A549 (cell line): ENCODE measurements around the gene CDIPT. TPM values are rescaled to one million over a fixed set of nuclear protein-coding genes. Genes with fewer than 3 reads are reported as not detected.
A peak's percentile ranks its signal among the peaks of the same experiment; 100 is the strongest.
"Not testable (repeated sequence)": the region's sequence is repeated elsewhere in the genome, so short reads cannot be mapped to it uniquely, and the experiment has no call there.

Experiments
- ATAC-seq, 2 experiments: fragments of 200-7000 bp in 1 of 2; fragments of >200 bp in 1 of 2; cut with Nextera tagmentation in 1 of 2; cut with Tn5 transposase in 1 of 2; 3 replicates each; pipeline versions ENCODE4 v1.8.0 to v1.9.1; 2018 to 2020; ENCODE audit warnings: mild to moderate bottlenecking in 1 of 2, moderate library complexity in 1 of 2
- CTCF ChIA-PET: fragments of 300-600 bp; sonication (Branson Sonifier 250); formaldehyde crosslinking; extraction: SDS; loops from one replicate; lab custom pipeline; 2021; ENCODE audit warnings: antibody characterized with exemption, inconsistent platforms; lab: Yijun Ruan, JAX
- POLR2A ChIA-PET: fragments of 350-600 bp; formaldehyde crosslinking; extraction: SDS; loops from one replicate; lab custom pipeline; 2021; ENCODE audit warnings: antibody characterized with exemption, inconsistent platforms; lab: Yijun Ruan, JAX
- DNase-seq, 2 experiments: peaks; one replicate each; pipeline versions ENCODE4 v3.0.0 to v3.0.0-alpha.2; 2011 to 2016; ENCODE audit warnings: low read depth in 1 of 2, low spot score in 1 of 2
- FAIRE-seq: peaks from 2 replicates; lab custom pipeline; 2011; peaks lifted over from hg19 to GRCh38; lab: Jason Lieb, UNC
- H3K27ac ChIP-seq, 2 experiments: fragments of >200 bp; sonication (Bioruptor Twin); formaldehyde crosslinking; 3 replicates each; pipeline ENCODE4 v1.5.1; 2016 to 2017
- H3K4me1 ChIP-seq: fragments of >200 bp; sonication (Bioruptor Twin); formaldehyde crosslinking; 3 replicates; pipeline ENCODE4 v1.6.1; 2016
- H3K4me2 ChIP-seq: fragments of >200 bp; sonication (Bioruptor Twin); formaldehyde crosslinking; 3 replicates; pipeline ENCODE4 v1.6.1; 2016
- H3K4me3 ChIP-seq: fragments of >200 bp; sonication (Bioruptor Twin); formaldehyde crosslinking; 3 replicates; pipeline ENCODE4 v1.5.1; 2016
- H3K9me3 ChIP-seq: fragments of >200 bp; sonication (Bioruptor Twin); formaldehyde crosslinking; 3 replicates; pipeline ENCODE4 v1.6.1; 2016
- EHMT2 ChIP-seq: fragments of 200-600 bp; sonication (generic); IDR thresholded peaks from 2 replicates; pipeline ENCODE4 v1.6.1; 2016; ENCODE audit warnings: antibody characterized with exemption, low read depth, mild to moderate bottlenecking, moderate library complexity
- EP300 ChIP-seq, 2 experiments: fragments of >200 bp; sonication (Bioruptor Twin); formaldehyde crosslinking; IDR thresholded peaks; 2 replicates in 1 of 2; 3 replicates in 1 of 2; pipeline ENCODE4 v1.6.1; 2016 to 2017
- FOSL2 ChIP-seq, 2 experiments: fragments of 450-650 bp in 1 of 2; fragments of >200 bp in 1 of 2; sonication (Bioruptor Twin) in 1 of 2; formaldehyde crosslinking; IDR thresholded peaks; 2 replicates each; pipeline versions ENCODE4 v1.5.0 to v1.6.1; 2016 to 2020; ENCODE audit warnings: mild to moderate bottlenecking in 1 of 2, moderate library complexity in 1 of 2
- HMGXB4 ChIP-seq: fragments of 250-450 bp; sonication (Bioruptor Pico); IDR thresholded peaks from 2 replicates; pipeline ENCODE4 v1.5.0; 2021; ENCODE audit warnings: mild to moderate bottlenecking, moderate library complexity, borderline replicate concordance
- HOXB5 ChIP-seq: fragments of 250-450 bp; sonication (Bioruptor Pico); IDR thresholded peaks from 2 replicates; pipeline ENCODE4 v1.5.0; 2020; ENCODE audit warnings: mild to moderate bottlenecking, moderate library complexity
- NFE2L2 ChIP-seq: fragments of 150-350 bp; conservative IDR thresholded peaks from 2 replicates; pipeline ENCODE4 v1.6.1; 2014; ENCODE audit warnings: low read length
- NPAS2 ChIP-seq: fragments of 250-450 bp; sonication (Bioruptor Pico); IDR thresholded peaks from 2 replicates; pipeline ENCODE4 v1.8.0; 2022; ENCODE audit warnings: mild to moderate bottlenecking, moderate library complexity, borderline replicate concordance
- PHF8 ChIP-seq: fragments of 200-600 bp; sonication (generic); IDR thresholded peaks from 2 replicates; pipeline ENCODE4 v1.6.1; 2016; ENCODE audit warnings: low read depth, mild to moderate bottlenecking, antibody characterized with exemption, moderate library complexity, borderline replicate concordance
- POLR2AphosphoS2 ChIP-seq: conservative IDR thresholded peaks from 2 replicates; pipeline ENCODE4 v1.6.1; 2012; ENCODE audit warnings: low read length, improper control_type of control experiment, inconsistent platforms
- RARB ChIP-seq: fragments of 250-450 bp; sonication (Bioruptor Pico); IDR thresholded peaks from 2 replicates; pipeline ENCODE4 v1.8.0; 2021; ENCODE audit warnings: mild to moderate bottlenecking, moderate library complexity
- SMC3 ChIP-seq: fragments of >200 bp; sonication (Bioruptor Twin); formaldehyde crosslinking; IDR thresholded peaks from 3 replicates; pipeline ENCODE4 v1.6.1; 2018; ENCODE audit warnings: inconsistent platforms
- TP53 ChIP-seq: fragments of 250-450 bp; sonication (Bioruptor Pico); IDR thresholded peaks from 2 replicates; pipeline ENCODE4 v1.5.0; 2021; ENCODE audit warnings: mild to moderate bottlenecking, moderate library complexity
- USF2 ChIP-seq: fragments of 450-650 bp; IDR thresholded peaks from 2 replicates; pipeline ENCODE4 v1.6.1; 2014; ENCODE audit warnings: antibody characterized with exemption
- ZFP36 ChIP-seq: fragments of 450-650 bp; IDR thresholded peaks from 2 replicates; pipeline ENCODE4 v1.6.1; 2014; ENCODE audit warnings: borderline replicate concordance; ENCODE audit not compliant: partially characterized antibody
- ZNF302 ChIP-seq: fragments of 250-450 bp; sonication (Bioruptor Pico); IDR thresholded peaks from 2 replicates; pipeline ENCODE4 v1.9.0; 2021; ENCODE audit warnings: inconsistent platforms, mild to moderate bottlenecking, moderate library complexity
- WGBS: methylation state at CpG from one replicate; pipeline ENCODE4 v1.1.6; 2017; ENCODE audit errors: missing lambda C conversion rate; 5-methylcytosine and 5-hydroxymethylcytosine counted together
- polyA plus RNA-seq, 4 experiments: library from polyadenylated mRNA; depleted of rRNA in 3 of 4; stranded (reverse); fragments of >200 nt; fragmentation: RNase III in 1 of 4; extraction: RNeasy Plus Mini Kit Qiagen cat#74134 plus additional on column Dnase treatment in 1 of 4; gene quantifications; 2 replicates in 3 of 4; 3 replicates in 1 of 4; pipeline ENCODE4 v1.2.3, GENCODE V29; 2011 to 2017
- TF ChIP-seq, protein P1 (sequence below): fragments of 250-450 bp; sonication (Bioruptor Pico); IDR thresholded peaks from 2 replicates; pipeline ENCODE4 v1.5.0; 2020; ENCODE audit warnings: low read depth, mild to moderate bottlenecking, moderate library complexity

The CDIPT gene
- polyA plus RNA-seq, 2 of the 4 experiments (the other 2 are of a cell fraction) = 64.0 to 72.1 TPM

DNA sequence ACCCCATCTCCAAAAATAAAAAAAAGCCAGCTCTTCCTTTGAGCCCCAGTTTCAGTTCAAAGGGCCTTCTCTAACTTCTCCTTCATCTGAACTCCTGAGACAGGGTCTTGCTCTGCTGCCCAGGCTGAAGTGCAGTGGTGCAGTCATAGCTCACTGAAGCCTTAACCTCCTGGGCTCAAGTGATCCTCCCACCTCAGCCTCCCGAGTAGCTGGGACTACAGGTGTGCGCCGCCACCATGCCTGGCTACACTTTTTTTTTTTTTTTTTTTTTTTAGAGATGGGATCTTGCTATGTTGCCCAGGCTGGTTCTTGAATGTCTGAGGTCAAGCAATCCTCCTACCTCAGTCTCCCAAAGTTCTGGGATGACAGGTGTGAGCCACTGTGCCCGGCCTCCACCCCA lies 29.8 kb downstream of the CDIPT start:
- H3K4me2 ChIP-seq, FAIRE-seq, H3K9me3 ChIP-seq, H3K4me3 ChIP-seq, H3K27ac ChIP-seq, ATAC-seq, DNase-seq: not testable (repeated sequence)
- CTCF ChIA-PET = interaction anchor here (1.2 to 26.2 kb wide), 5 partner anchors 15 to 172 kb away, joined by 3 to 568 read pairs (median 8); partner anchors contain the start of genes CDIPT, KIF22, MAZ and MVP
- 98% methylated on average over 4 of the region's 4 CpGs for WGBS
- POLR2A ChIA-PET = interaction anchor here (0.6 kb wide), 1 partner anchor 128 kb away, joined by 3 read pairs; no protein-coding TSS in a partner anchor
- H3K4me1 ChIP-seq = peaks cover 37% of the 10 kb centered on the region

- ATAC-seq (no peak), DNase-seq (no peak), FAIRE-seq (no peak)
- H3K4me2 ChIP-seq = no peak overlapping the region
- H3K9me3 ChIP-seq = no peaks in the 10 kb centered on the region
- POLR2A ChIA-PET = no interaction called here
- H3K27ac ChIP-seq = no peak overlapping the region
- H3K4me1 ChIP-seq = peaks cover 54% of the 10 kb centered on the region
- TF ChIP-seq SMC3 (no peak), NPAS2 (CRISPR knock-in tag) (no peak), RARB (CRISPR knock-in tag) (no peak), PHF8 (no peak), EHMT2 (no peak), HOXB5 (no peak), NFE2L2 (no peak), ZNF302 (CRISPR knock-in tag) (no peak)
- TF ChIP-seq, protein P1, sequence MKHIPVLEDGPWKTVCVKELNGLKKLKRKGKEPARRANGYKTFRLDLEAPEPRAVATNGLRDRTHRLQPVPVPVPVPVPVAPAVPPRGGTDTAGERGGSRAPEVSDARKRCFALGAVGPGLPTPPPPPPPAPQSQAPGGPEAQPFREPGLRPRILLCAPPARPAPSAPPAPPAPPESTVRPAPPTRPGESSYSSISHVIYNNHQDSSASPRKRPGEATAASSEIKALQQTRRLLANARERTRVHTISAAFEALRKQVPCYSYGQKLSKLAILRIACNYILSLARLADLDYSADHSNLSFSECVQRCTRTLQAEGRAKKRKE (CRISPR knock-in tag) = no peak
- WGBS = 93% methylated on average over 1 of the region's 2 CpGs
- no peak overlapping the region for H3K4me3 ChIP-seq
- CTCF ChIA-PET = interaction anchor here (0.9 kb wide), 1 partner anchor 17 kb away, joined by 4 read pairs; no protein-coding TSS in a partner anchor
Observed at GRCh38 chr16:29831490-29831889, 31.5 kb downstream of the CDIPT start.

DNA sequence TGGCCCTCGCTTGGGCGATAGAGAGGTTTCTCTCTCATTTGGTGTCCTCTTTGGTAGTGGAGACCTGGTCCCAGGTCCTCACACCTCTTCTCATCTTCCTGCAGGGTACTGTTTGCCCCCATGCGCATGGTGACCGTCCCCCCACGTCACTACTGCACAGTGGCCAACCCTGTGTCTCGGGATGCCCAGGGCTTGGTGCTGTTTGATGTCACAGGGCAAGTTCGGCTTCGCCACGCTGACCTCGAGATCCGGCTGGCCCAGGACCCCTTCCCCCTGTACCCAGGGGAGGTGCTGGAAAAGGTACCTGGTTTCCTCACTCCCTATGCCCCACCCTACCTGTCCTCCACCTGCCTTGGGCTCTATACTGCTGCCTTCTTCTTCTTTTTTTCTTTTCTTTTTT lies 32.3 kb downstream of the CDIPT start:
- POLR2A ChIA-PET = no interaction called here
- CTCF ChIA-PET = interaction anchor here (0.9 kb wide), 1 partner anchor 18 kb away, joined by 4 read pairs; no protein-coding TSS in a partner anchor
- no peak for DNase-seq
- 95% methylated on average over 11 of the region's 11 CpGs for WGBS
- TF ChIP-seq HMGXB4 = no peak
- no peak for TF ChIP-seq HOXB5
- no peak for TF ChIP-seq SMC3
- TF ChIP-seq USF2 = no peak
- no peak for TF ChIP-seq POLR2AphosphoS2
- no peak for TF ChIP-seq EP300 (IDR thresholded peaks at IDR 0.05)
- no peak for TF ChIP-seq TP53
- TF ChIP-seq ZFP36 = no peak
- TF ChIP-seq FOSL2 (IDR thresholded peaks at IDR 0.05) = no peak
- no peak for TF ChIP-seq FOSL2 (CRISPR knock-in tag; IDR thresholded peaks at IDR 0.05)
- Histone ChIP-seq H3K4me2 (no peak overlapping the region), H3K4me1 (peaks cover 59% of the 10 kb centered on the region), H3K27ac (peak overlapping the region in 1 of 2 experiments; percentile 92; a peak in 1 of 6 replicates), H3K9me3 (no peaks in the 10 kb centered on the region), H3K4me3 (no peak overlapping the region)
- no peak for FAIRE-seq
- no peak for ATAC-seq
